Measurements from ENCODE around the gene CALCOCO1.

Gene CALCOCO1

DNA sequence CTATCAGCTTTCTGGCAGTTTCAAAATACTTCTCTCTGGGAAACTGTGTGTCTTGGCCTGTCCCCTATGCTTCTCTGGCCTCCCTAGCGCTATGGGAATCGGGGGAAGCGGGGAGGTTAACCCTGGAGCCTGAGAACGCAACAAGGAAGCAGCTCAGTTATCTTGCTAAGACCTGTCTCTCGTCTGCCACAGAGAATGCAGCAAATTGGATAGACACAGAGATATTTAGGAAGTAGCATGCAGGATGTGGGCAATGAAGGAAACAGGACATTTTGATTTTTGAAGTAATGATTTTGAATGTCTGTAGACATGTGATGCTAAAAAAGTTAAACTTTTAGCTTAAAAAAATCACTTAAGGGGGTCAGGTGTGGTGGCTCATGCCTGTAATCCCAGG lies 6.6 kb upstream of the CALCOCO1 start:
- no peak overlapping the region for H3K4me2 ChIP-seq (ENCODE audit: low read depth, low read length)
- H3K27me3 ChIP-seq (replicated peaks; ENCODE audit: insufficient read depth, low read length), result peaks cover 28% of the 10 kb centered on the region
- no peaks in the 10 kb centered on the region for H3K4me1 ChIP-seq (ENCODE audit: low read length)
- no peaks in the 10 kb centered on the region for H3F3A ChIP-seq (ENCODE audit: insufficient read depth, low read length)
- no peaks in the 10 kb centered on the region for H3K36me3 ChIP-seq (replicated peaks; ENCODE audit: insufficient read depth, low read length)
- H2AFZ ChIP-seq (ENCODE audit: low read length), result no peak overlapping the region
- no peaks in the 10 kb centered on the region for H3K9me3 ChIP-seq (replicated peaks; ENCODE audit: insufficient read depth, low read length)
- no peak overlapping the region for H3K9ac ChIP-seq (ENCODE audit: low read length)
- no peak overlapping the region for H3K4me3 ChIP-seq (ENCODE audit: low read length)
- no peaks in the 10 kb centered on the region for H3K79me2 ChIP-seq (ENCODE audit: low read length)
- no peak for DNase-seq
- H3K27ac ChIP-seq (ENCODE audit: low read length), result no peak overlapping the region
- no peaks in the 10 kb centered on the region for H4K20me1 ChIP-seq (ENCODE audit: insufficient read depth, low read length)
- TF ChIP-seq CTCF (IDR thresholded peaks at IDR 0.05; ENCODE audit: low read length), result no peak
- no peak for TF ChIP-seq EZH2 (optimal IDR thresholded peaks at IDR 0.05; ENCODE audit: low read depth, low read length)
- TF ChIP-seq EZH2phosphoT487 (IDR thresholded peaks at IDR 0.05; ENCODE audit: low read length), result no peak
- no peaks in the 10 kb centered on the region for H3K9me2 ChIP-seq (replicated peaks; ENCODE audit: insufficient read depth, low read length)

DNA sequence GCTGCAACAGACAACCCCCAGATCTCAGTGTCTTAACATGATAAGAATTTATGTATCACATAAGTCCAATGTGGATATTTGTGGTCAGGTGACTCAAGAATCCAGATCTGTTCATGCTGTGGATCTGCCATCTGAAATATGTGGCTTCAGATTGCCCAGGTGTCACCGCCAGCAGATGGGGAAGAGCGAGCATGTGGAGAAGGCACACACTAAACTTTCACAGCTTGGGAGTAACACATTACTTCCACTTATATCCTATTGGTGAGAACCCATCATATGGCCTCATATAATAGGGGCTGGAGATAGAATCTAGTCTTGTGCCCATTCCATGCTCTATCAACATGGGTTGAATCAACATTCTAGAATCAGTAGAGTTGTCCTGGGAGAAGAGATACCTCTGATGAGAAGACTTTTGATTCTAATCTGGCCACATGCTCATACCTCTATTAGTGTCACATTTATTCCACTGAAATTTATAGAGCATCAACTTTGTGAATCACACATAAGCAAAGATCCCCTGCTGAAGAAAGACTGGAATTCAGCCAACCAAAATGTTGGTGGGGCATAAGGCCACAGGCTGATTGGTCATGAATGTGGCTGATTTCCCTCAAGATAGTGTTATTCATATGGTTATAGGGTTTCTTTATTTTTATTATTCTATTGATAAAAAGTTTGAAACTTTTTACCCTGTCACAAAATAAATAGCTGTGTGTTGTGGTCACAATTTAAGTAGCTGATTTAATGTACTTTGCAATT lies 6.0 kb upstream of the CALCOCO1 start:
- Histone ChIP-seq H3K9ac (ENCODE audit: low read length) (no peak overlapping the region), H3K36me3 (replicated peaks; ENCODE audit: insufficient read depth, low read length) (no peaks in the 10 kb centered on the region), H3F3A (ENCODE audit: insufficient read depth, low read length) (no peaks in the 10 kb centered on the region), H3K79me2 (ENCODE audit: low read length) (no peaks in the 10 kb centered on the region), H3K9me3 (replicated peaks; ENCODE audit: insufficient read depth, low read length) (no peaks in the 10 kb centered on the region), H3K4me2 (ENCODE audit: low read depth, low read length) (no peak overlapping the region), H3K4me1 (ENCODE audit: low read length) (no peaks in the 10 kb centered on the region), H2AFZ (ENCODE audit: low read length) (no peak overlapping the region), H3K27ac (ENCODE audit: low read length) (no peak overlapping the region), H3K27me3 (replicated peaks; ENCODE audit: insufficient read depth, low read length) (peaks cover 23% of the 10 kb centered on the region), H4K20me1 (ENCODE audit: insufficient read depth, low read length) (no peaks in the 10 kb centered on the region), H3K9me2 (replicated peaks; ENCODE audit: insufficient read depth, low read length) (no peaks in the 10 kb centered on the region), H3K4me3 (ENCODE audit: low read length) (no peak overlapping the region)
- DNase-seq, result no peak
- no peak for TF ChIP-seq CTCF (IDR thresholded peaks at IDR 0.05; ENCODE audit: low read length)
- no peak for TF ChIP-seq EZH2 (optimal IDR thresholded peaks at IDR 0.05; ENCODE audit: low read depth, low read length)

GRCh38 chr12:53729644-53730043 lies 2.4 kb upstream of the CALCOCO1 start:
- Histone ChIP-seq H3K79me2 (ENCODE audit: low read length) (peaks cover 16% of the 10 kb centered on the region; the same call in 1 of the 2 replicates), H3K4me1 (ENCODE audit: low read length) (0 out of 2 replicates have a peak, but pooled peaks cover 9% of the 10 kb centered on the region), H3K27me3 (replicated peaks; ENCODE audit: insufficient read depth, low read length) (no peaks in the 10 kb centered on the region; the same call in 1 of the 2 replicates), H3K27ac (ENCODE audit: low read length) (no peak overlapping the region), H3K9me3 (replicated peaks; ENCODE audit: insufficient read depth, low read length) (no peaks in the 10 kb centered on the region), H3F3A (ENCODE audit: insufficient read depth, low read length) (no peaks in the 10 kb centered on the region), H3K9ac (ENCODE audit: low read length) (no peak overlapping the region), H4K20me1 (ENCODE audit: insufficient read depth, low read length) (no peaks in the 10 kb centered on the region), H3K4me3 (ENCODE audit: low read length) (no peak overlapping the region), H3K4me2 (ENCODE audit: low read depth, low read length) (no peak overlapping the region), H3K9me2 (replicated peaks; ENCODE audit: insufficient read depth, low read length) (no peaks in the 10 kb centered on the region), H2AFZ (ENCODE audit: low read length) (no peak overlapping the region), H3K36me3 (replicated peaks; ENCODE audit: insufficient read depth, low read length) (no peaks in the 10 kb centered on the region)
- TF ChIP-seq EZH2phosphoT487 (IDR thresholded peaks at IDR 0.05; ENCODE audit: low read length), result no peak
- TF ChIP-seq CTCF (IDR thresholded peaks at IDR 0.05; ENCODE audit: low read length), result no peak
- DNase-seq, result no peak

Measured in MM.1S (cell line).